Measurements from ENCODE around the gene DUSP22.

DUSP22 gene

DNA sequence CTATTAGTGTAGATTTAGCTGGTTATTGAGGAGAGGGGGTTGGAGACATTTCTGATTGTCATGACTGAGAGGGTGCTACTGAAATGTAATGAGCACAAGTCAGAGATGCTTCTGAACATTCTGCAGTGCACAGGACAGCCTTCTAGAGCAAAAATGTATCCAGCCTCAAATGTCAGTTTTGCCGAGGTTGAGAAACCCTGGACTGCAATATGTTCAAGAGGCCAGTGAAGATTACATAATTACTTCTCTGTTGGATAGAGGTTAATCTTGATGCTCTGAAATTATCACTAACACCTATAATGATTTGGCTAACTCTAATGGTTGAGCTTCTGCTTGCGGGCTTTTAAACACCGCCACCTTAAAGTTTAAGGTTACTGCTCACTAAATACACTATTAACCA lies 3.4 kb upstream of the DUSP22 start:
- CTCF ChIA-PET: no interaction called here
- TF ChIP-seq, protein P1, sequence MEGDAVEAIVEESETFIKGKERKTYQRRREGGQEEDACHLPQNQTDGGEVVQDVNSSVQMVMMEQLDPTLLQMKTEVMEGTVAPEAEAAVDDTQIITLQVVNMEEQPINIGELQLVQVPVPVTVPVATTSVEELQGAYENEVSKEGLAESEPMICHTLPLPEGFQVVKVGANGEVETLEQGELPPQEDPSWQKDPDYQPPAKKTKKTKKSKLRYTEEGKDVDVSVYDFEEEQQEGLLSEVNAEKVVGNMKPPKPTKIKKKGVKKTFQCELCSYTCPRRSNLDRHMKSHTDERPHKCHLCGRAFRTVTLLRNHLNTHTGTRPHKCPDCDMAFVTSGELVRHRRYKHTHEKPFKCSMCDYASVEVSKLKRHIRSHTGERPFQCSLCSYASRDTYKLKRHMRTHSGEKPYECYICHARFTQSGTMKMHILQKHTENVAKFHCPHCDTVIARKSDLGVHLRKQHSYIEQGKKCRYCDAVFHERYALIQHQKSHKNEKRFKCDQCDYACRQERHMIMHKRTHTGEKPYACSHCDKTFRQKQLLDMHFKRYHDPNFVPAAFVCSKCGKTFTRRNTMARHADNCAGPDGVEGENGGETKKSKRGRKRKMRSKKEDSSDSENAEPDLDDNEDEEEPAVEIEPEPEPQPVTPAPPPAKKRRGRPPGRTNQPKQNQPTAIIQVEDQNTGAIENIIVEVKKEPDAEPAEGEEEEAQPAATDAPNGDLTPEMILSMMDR (IDR thresholded peaks at IDR 0.05; ENCODE audit: insufficient read depth, low read length, missing control alignments): no peak
- POLR2A ChIA-PET: no interaction called here
- DNase-seq (ENCODE audit: low read depth, low spot score): no peak
- no peak overlapping the region for H3K4me3 ChIP-seq (ENCODE audit: low read depth, low read length)

DNA sequence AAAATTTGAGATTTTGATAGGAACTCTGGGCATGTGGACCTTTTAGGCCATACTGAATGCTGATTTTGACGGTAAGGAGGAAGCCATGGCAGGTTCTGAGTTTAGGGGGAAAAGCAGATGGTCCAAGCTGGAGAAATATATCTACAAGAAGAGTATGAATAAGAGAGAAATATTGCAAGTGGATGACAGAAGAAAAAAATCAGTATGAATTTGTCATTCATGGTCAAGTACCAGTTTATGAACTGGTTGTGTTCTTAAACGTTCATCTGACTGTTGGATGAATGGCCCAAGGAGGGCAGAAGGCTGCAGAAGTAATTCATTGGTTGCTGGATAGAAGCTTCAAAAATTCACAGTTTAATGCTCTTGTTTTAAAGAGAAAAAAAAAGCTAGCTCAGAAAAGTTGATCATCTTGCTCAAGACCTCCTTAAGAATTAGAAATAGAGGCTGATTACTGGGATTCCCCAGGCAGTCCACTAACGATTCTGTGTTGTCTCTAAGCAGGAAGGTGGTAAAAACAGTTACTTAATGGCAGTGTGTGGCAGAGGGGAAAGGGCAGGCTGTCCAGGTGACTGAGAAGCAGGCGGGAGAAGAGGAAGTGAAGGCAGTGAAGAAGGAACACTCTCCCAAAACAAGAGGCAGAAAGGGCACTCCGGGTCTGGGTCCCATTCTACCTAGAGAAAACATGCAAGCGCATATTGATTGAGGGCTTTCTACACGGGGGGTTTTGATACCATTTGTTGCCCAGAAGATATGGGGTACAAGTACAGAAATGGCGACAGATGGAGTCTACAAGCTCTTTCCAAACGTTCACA lies 2.0 kb upstream of the DUSP22 start:
- H3K4me3 ChIP-seq (ENCODE audit: low read depth, low read length): no peak overlapping the region
- CTCF ChIA-PET: no interaction called here
- TF ChIP-seq, protein P1 (IDR thresholded peaks at IDR 0.05; ENCODE audit: insufficient read depth, low read length, missing control alignments): no peak
- DNase-seq (ENCODE audit: low read depth, low spot score): no peak
- POLR2A ChIA-PET: no interaction called here

DNA sequence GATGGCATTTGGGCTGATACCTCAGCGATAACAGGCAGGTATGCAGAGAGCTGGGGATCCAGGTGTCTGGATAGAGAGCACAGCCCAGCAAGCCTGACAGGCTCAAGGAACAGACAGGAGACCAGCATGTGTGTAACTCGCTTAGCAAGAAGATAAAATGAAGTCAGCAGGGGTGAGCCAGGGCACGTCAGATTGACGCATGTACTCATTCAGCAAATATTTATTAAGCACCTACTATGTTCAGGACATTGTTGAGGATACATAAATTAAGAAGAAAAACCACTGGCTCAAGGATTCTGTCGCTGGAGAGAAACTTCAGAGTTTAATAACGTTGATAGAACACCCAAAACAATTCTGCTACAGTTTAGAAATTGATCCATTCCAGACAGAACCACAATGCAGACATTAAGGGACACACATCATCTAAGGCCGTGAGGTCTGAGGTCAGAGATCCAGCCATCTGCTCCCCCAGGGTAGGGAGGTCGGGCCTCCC lies 1.0 kb upstream of the DUSP22 start:
- TF ChIP-seq, protein P1 (IDR thresholded peaks at IDR 0.05; ENCODE audit: insufficient read depth, low read length, missing control alignments): no peak
- H3K4me3 ChIP-seq (ENCODE audit: low read depth, low read length): peak overlapping the region; percentile 76
- ChIA-PET CTCF (no interaction called here), POLR2A (no interaction called here)
- no peak for DNase-seq (ENCODE audit: low read depth, low spot score)

DNA sequence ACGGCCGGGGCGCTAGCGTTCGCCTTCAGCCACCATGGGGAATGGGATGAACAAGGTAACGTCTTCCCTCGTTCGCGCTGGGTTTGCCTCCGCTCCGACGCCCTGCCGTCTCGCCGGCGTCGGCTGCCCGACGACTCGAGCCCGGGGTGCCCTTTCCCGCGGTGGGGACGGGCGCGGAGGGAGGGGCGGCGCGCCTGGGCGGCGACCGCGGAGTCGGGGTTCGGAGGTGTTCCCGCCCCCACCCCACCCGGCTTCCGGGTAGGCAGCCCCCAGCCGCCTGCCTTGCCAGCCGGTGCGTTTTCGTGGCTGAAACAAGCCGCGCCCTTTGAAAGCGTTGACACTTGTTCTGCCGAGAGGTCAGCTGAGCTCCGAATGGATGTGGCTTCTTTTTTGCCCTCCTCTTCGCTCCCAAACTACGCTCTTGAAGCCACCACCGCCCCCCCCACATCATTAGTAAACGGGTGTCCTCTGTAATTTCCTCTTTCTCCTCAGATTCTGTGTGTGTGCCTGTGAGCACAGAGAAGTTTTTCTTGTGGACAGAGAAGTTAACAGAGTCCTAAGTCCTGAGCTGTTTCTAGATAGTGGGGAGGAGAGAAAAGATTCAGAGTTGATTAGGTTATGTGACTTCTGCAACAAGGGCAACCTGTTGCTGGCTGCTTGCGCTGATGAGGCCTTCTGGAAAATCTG lies 362 bp downstream of the DUSP22 start:
- TF ChIP-seq, protein P1 (IDR thresholded peaks at IDR 0.05; ENCODE audit: insufficient read depth, low read length, missing control alignments): peak; percentile 5
- H3K4me3 ChIP-seq (ENCODE audit: low read depth, low read length): peak overlapping the region; percentile 76
- ChIA-PET CTCF (interaction anchor here (1.1 to 1.6 kb wide), 2 partner anchors 14 to 18 kb away, joined by 3 read pairs; no protein-coding TSS in a partner anchor), POLR2A (interaction anchor here (1.6 kb wide), 1 partner anchor 14 kb away, joined by 3 read pairs; no protein-coding TSS in a partner anchor)
- DNase-seq (ENCODE audit: low read depth, low spot score): no peak

DNA sequence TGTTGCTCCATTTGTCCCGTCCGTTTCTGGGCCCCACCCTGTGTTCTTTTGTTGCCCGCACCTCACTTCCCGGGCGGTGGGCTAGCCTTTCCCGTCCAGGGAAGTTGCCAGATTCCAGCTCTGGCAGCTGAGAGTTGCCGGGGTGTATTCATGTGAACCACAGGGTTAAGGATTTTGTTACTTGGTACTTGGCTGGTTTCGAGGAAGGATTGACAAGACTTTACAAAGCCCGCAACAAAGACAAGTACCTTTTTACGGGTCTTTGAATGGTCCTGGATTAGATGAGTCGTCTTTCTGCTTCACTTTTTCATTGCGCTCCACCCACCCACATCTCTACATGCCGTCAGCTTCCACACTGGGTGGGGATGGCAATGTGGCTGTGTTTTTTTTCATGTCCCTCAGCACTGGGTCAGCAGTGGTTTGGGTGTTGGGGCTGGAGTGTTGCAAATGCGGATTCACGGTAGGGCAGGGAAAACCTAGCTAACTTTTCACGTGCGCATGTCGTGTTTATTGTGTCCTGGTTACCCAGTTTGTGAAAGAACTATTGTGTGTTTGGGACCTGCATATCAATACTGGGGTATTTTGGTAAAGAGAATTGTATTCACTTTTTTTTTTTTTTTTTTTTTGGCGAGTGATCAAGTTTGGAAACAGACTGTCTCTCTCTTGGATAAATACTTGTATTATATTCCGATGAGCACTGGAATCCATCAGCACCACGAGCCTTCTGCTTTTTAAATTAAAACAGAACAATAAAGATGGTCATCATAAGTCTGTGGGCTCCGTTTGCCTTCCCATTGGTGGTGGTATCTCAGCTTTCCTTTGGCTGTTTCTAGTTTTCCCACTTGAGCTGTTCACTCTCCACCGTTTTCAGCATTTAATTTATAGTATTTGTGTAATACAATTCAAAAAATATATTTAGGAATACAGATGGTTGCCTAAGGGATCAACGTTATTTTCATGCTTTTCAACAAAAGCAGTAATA lies 1.2 kb downstream of the DUSP22 start:
- no peak for DNase-seq (ENCODE audit: low read depth, low spot score)
- H3K4me3 ChIP-seq (ENCODE audit: low read depth, low read length): peak overlapping the region; percentile 76
- ChIA-PET CTCF (interaction anchor here (1.1 to 1.6 kb wide), 2 partner anchors 15 to 17 kb away, joined by 3 read pairs; no protein-coding TSS in a partner anchor), POLR2A (interaction anchor here (1.6 kb wide), 1 partner anchor 13 kb away, joined by 3 read pairs; no protein-coding TSS in a partner anchor)
- TF ChIP-seq, protein P1 (IDR thresholded peaks at IDR 0.05; ENCODE audit: insufficient read depth, low read length, missing control alignments): no peak

Measured in AG04449 (cell line).